Chondrocyte (in vitro differentiated cells): ENCODE data around the gene FCGBP. TPM values are rescaled to one million over a fixed set of nuclear protein-coding genes. Genes with fewer than 3 reads are reported as not detected.

Experiments
- DNase-seq: peaks from one replicate; pipeline ENCODE4 v3.0.0; 2021; ENCODE audit warnings: mixed read lengths, low spot score
- H3K27ac Mint-ChIP-seq: one replicate; pipeline ENCODE4 v1.8.0; 2021; ENCODE audit warnings: mild to moderate bottlenecking, moderate library complexity, mixed read lengths; ENCODE audit not compliant: unreplicated experiment
- H3K27me3 Mint-ChIP-seq: 2 replicates; pipeline ENCODE4 v1.8.0; 2021; ENCODE audit warnings: low read depth, mixed read lengths
- H3K36me3 Mint-ChIP-seq: 2 replicates; pipeline ENCODE4 v1.8.0; 2021; ENCODE audit warnings: low read depth, mixed read lengths
- H3K4me1 Mint-ChIP-seq: 2 replicates; pipeline ENCODE4 v1.8.0; 2021; ENCODE audit warnings: low read depth, mild to moderate bottlenecking, mixed read lengths
- H3K4me3 Mint-ChIP-seq: one replicate; pipeline ENCODE4 v1.8.0; 2021; ENCODE audit warnings: mild to moderate bottlenecking, moderate library complexity, mixed read lengths; ENCODE audit not compliant: unreplicated experiment
- H3K9me3 Mint-ChIP-seq: 2 replicates; pipeline ENCODE4 v1.8.0; 2021; ENCODE audit warnings: low read depth, mixed read lengths
- total RNA-seq: library from RNA; stranded (reverse); gene quantifications from 3 replicates; pipeline ENCODE4 v1.2.1, GENCODE V29; 2021
- TF ChIP-seq, protein P1 (sequence below): fragments of 200-600 bp; sonication (generic); IDR thresholded peaks from 2 replicates; pipeline ENCODE4 v1.5.0; 2021; ENCODE audit warnings: antibody characterized with exemption, mild to moderate bottlenecking, moderate library complexity

Gene FCGBP
- total RNA-seq, 1 donor from 2014 or later: 0.42 TPM

DNA sequence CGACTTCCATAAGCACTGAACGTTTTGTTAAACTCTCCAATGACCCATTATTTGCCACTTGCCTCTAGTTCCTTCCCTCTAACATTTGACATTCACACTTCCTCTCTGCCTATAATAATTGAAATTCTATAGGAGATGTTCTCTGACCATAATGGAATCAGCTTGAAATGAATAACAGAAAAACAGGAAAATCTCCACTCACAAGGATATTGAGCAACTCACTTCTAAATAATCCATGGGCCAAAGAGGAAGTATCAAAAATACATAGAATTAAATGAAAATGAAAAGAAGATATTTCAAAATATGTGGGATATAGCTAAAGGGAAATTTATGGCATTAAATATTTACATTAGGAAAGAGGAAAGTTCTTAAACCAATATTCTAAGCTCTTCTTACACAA lies 3.4 kb upstream of the FCGBP start:
- TF ChIP-seq, protein P1, sequence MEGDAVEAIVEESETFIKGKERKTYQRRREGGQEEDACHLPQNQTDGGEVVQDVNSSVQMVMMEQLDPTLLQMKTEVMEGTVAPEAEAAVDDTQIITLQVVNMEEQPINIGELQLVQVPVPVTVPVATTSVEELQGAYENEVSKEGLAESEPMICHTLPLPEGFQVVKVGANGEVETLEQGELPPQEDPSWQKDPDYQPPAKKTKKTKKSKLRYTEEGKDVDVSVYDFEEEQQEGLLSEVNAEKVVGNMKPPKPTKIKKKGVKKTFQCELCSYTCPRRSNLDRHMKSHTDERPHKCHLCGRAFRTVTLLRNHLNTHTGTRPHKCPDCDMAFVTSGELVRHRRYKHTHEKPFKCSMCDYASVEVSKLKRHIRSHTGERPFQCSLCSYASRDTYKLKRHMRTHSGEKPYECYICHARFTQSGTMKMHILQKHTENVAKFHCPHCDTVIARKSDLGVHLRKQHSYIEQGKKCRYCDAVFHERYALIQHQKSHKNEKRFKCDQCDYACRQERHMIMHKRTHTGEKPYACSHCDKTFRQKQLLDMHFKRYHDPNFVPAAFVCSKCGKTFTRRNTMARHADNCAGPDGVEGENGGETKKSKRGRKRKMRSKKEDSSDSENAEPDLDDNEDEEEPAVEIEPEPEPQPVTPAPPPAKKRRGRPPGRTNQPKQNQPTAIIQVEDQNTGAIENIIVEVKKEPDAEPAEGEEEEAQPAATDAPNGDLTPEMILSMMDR: no peak
- Mint-ChIP-seq H3K4me3 (no peak overlapping the region), H3K9me3 (peaks cover 20% of the 10 kb centered on the region), H3K36me3 (no peaks in the 10 kb centered on the region), H3K27ac (no peak overlapping the region), H3K27me3 (no peaks in the 10 kb centered on the region), H3K4me1 (peaks cover 15% of the 10 kb centered on the region)
- DNase-seq: no peak

DNA sequence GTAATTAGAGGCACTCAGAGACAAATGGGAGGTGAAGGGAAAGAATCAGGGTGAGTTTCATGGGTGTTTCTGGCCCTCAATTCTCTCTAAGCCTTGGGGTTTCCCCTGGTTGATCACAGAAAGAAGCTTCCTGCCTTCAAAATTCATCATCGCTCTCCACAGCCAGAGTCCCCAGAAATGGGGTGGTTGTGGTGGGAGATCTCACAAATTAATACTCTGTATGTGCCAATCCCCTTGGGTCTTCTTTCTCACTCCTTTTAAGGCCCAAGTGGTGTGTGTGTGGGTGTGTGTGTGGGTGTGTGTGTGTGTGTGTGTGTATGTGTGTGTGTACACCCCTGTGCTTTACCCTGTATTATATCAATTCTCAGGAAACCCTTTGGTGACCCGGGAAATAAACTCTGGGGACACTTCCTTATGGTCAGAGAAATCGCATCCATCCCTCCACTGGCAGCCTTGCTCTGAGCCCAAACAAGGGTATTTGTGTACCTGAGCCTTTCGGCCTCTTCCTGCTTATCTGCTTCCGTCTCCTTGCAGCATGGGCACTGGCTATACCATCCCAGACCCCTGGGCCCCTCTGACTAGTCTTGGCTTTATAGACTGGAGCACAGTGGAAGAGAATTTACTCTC lies 2.8 kb upstream of the FCGBP start:
- no peak for DNase-seq
- TF ChIP-seq, protein P1: no peak
- no peaks in the 10 kb centered on the region for H3K36me3 Mint-ChIP-seq
- H3K4me1 Mint-ChIP-seq: peaks cover 11% of the 10 kb centered on the region
- H3K4me3 Mint-ChIP-seq: no peak overlapping the region
- peaks cover 20% of the 10 kb centered on the region for H3K9me3 Mint-ChIP-seq
- no peak overlapping the region for H3K27ac Mint-ChIP-seq
- no peaks in the 10 kb centered on the region for H3K27me3 Mint-ChIP-seq

DNA sequence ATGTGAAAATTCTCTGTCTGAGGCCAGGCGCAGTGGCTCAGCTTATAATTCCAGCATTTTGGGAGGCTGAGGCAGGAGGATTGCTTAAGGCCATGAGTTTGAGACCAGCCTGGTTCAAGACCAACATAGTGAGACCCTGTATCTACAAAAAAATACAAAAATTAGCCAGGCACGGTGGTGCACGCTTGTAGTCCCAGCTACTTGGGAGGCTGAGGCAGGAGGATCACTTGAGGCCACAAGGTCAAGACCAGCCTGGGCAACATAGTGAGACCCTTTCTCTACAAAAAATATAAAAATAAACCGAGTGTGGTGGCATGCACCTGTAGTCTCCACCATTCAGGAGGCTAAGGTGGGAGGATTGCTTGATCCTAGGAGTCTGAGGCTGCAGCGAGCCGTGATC lies 2.2 kb upstream of the FCGBP start:
- no peak for DNase-seq
- H3K27ac Mint-ChIP-seq: no peak overlapping the region
- no peaks in the 10 kb centered on the region for H3K36me3 Mint-ChIP-seq
- peaks cover 6% of the 10 kb centered on the region for H3K4me1 Mint-ChIP-seq
- H3K27me3 Mint-ChIP-seq: no peaks in the 10 kb centered on the region
- peaks cover 20% of the 10 kb centered on the region for H3K9me3 Mint-ChIP-seq
- TF ChIP-seq, protein P1: no peak
- no peak overlapping the region for H3K4me3 Mint-ChIP-seq

DNA sequence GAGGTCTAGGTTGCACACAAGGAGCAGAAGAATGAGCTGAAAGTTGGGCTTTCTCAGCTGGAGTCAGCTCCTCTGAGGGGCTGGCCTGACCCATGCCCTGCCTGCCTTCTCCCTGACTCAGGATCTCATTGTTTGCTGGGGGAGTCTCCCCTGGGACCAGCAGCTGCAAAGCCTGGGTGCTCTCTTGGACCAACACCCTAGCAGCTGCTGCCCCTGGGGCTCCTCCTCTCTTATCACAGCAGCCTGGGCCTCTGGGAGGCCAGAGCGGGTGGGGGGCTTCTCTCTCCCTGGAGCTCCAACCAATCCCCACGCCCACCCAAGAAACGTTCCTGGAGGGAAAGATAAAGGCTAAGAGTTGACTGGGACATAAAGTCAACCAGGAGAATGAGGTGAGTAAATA lies 1.6 kb upstream of the FCGBP start:
- Mint-ChIP-seq H3K4me3 (no peak overlapping the region), H3K9me3 (peaks cover 21% of the 10 kb centered on the region), H3K4me1 (no peaks in the 10 kb centered on the region), H3K36me3 (no peaks in the 10 kb centered on the region), H3K27me3 (no peaks in the 10 kb centered on the region), H3K27ac (no peak overlapping the region)
- TF ChIP-seq, protein P1: no peak
- DNase-seq: no peak

DNA sequence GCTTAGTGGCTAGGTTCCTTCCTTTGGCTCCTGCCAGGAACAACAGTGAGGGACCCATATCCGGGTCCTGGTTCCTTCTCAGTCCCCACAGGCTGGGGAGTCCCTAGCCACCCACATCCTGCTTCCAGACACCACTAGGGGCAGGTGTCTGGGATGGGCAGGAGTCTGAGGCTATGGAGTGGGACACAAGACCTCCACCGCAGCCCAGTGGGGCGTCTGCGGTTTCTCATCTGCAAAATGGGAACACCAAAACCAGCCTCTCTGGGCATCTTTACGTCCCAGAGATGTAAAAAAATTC lies 879 bp upstream of the FCGBP start:
- DNase-seq: no peak
- H3K27me3 Mint-ChIP-seq: peaks cover 2% of the 10 kb centered on the region
- H3K36me3 Mint-ChIP-seq: no peaks in the 10 kb centered on the region
- peaks cover 14% of the 10 kb centered on the region for H3K9me3 Mint-ChIP-seq
- no peak overlapping the region for H3K4me3 Mint-ChIP-seq
- TF ChIP-seq, protein P1: no peak
- H3K4me1 Mint-ChIP-seq: no peaks in the 10 kb centered on the region
- no peak overlapping the region for H3K27ac Mint-ChIP-seq
